Measurements from ENCODE around the gene XPR1. TPM values are rescaled to one million over a fixed set of nuclear protein-coding genes. Genes with fewer than 3 reads are reported as not detected.

Gene XPR1
- total RNA-seq, 1 experiment from 2014 or later: 19.9 TPM

DNA sequence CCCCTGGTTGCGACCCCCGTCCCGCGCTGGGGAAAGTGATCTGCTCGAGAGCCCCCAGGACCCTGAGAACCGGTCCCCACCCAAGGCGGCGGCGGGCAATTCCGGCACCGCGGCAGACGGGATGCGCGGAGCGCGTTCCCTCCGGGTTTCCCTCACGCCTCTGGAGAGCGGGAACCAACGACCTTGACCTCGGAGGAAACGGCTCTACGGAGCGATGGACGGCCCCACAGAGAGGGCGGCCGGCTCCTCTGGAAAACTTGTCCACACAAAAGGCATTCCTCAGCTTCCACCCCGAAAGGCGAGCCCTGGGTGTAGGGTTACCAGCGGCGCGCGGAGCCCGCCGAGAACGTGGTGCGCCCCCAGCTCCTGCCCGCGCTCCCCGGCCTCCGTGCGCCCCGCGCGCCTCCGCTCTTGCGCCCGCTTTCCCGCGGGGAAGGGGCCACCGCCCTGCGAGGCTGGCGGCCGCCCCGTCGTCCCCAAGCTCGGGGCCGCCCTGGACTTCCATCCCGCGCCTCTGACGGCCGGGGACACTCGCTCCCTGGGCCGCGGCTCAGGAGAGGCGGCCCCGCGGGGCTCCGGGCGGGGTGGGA, 280.5 kb downstream of the XPR1 start:
- ChIA-PET RAD21 (ENCODE audit: low non-redundant PET in 1 of 2, low total read pairs in 2 of 2, uncharacterized antibody in 2 of 2, unreplicated experiment in 2 of 2) (no interaction called here), POLR2A (no interaction called here), CTCF (no interaction called here)
- no peak for TF ChIP-seq ZFX (IDR thresholded peaks at IDR 0.05)
- TF ChIP-seq JUND (IDR thresholded peaks at IDR 0.05): no peak
- no peak for TF ChIP-seq SRF (IDR thresholded peaks at IDR 0.05; ENCODE audit: low read depth)
- H3K27me3 ChIP-seq (ENCODE audit: insufficient read depth, low read length): no peaks in the 10 kb centered on the region
- no peak overlapping the region for H2AFZ ChIP-seq (ENCODE audit: low read depth, low read length, poor library complexity, severe bottlenecking)
- DNase-seq (ENCODE audit: low read depth, low spot score): no peak
- H3K36me3 ChIP-seq (ENCODE audit: control insufficient read depth in 1 of 2, insufficient read depth in 2 of 2, low read length in 2 of 2): no peaks in the 10 kb centered on the region
- no peaks in the 10 kb centered on the region for H3K4me1 ChIP-seq (ENCODE audit: control insufficient read depth in 1 of 2, insufficient read depth in 2 of 2, low read length in 2 of 2)
- H3K4me2 ChIP-seq (ENCODE audit: low read length): no peak overlapping the region
- no TSS peak for BruUV-seq (replicated peaks)
- H3K79me2 ChIP-seq (ENCODE audit: insufficient read depth, low read length): no peaks in the 10 kb centered on the region
- H3K27ac ChIP-seq (ENCODE audit: low read depth, low read length): no peak overlapping the region
- no peaks in the 10 kb centered on the region for H4K20me1 ChIP-seq (ENCODE audit: insufficient read depth)
- H3K9me3 ChIP-seq (ENCODE audit: control insufficient read depth in 1 of 2, insufficient read depth in 1 of 2, low read depth in 1 of 2, low read length in 2 of 2): no peaks in the 10 kb centered on the region
- intact Hi-C loops (cut with micrococcal nuclease): no loop called here
- ATAC-seq: no peak
- H3K4me3 ChIP-seq (replicated peaks in 1 of 2; ENCODE audit: low read depth in 1 of 2, low read length in 2 of 2): no peak overlapping the region
- no peaks in the 10 kb centered on the region for H3K9me2 ChIP-seq (ENCODE audit: insufficient read depth)
- H3K9ac ChIP-seq (ENCODE audit: low read length): no peak overlapping the region

DNA sequence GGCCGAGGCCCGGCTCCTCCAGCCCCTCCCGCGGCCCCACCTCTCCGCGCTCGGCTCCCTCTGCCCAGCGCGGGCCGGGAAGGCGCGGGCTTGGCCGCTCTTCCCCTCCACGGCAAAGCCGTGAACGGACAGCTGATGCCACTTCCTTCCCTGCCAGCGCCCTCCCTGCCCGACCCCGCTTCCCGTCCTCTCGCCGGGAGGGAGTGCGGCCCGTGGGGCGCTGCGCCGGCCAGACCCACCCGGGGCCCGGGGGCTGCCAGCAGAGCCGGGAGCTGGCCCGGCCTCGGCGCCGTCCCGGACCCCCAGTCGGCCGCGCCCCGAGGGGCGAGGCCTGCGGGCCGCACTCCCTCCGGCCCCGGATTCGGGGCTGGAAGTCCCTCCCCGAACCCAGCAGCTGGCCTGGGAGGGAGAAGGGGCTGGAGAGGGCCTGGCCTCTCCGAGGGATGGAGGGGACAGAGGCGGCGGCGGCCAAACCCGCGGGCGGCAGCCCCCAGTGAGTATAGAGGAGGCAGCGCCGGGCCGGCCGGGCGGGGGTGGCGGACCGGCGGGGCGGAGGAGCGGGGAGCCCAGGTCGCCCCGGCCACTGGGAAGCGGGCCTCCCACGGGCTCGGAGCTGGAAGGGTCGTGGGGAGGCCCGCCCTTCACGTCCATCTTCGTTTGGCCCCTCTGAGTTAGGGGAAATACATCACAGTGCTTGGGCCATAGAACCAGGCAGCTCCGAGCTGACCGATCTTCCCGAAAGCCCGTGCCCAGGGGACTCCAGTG, 281.2 kb downstream of the XPR1 start, which contains the start of gene KIAA1614:
Gene KIAA1614 (plus strand): TSS at position 97 of the 765 bp plus-strand sequence. CDS start 347 bp downstream, at position 444.
- intact Hi-C loops (cut with micrococcal nuclease): no loop called here
- Histone ChIP-seq H3K36me3 (ENCODE audit: control insufficient read depth in 1 of 2, insufficient read depth in 2 of 2, low read length in 2 of 2) (no peaks in the 10 kb centered on the region), H3K4me1 (ENCODE audit: control insufficient read depth in 1 of 2, insufficient read depth in 2 of 2, low read length in 2 of 2) (no peaks in the 10 kb centered on the region), H3K27ac (ENCODE audit: low read depth, low read length) (no peak within 1 kb of the TSS), H3K9ac (ENCODE audit: low read length) (no peak within 1 kb of the TSS), H3K79me2 (ENCODE audit: insufficient read depth, low read length) (no peaks in the 10 kb centered on the region), H3K9me3 (ENCODE audit: control insufficient read depth in 1 of 2, insufficient read depth in 1 of 2, low read depth in 1 of 2, low read length in 2 of 2) (no peaks in the 10 kb centered on the region), H3K9me2 (ENCODE audit: insufficient read depth) (no peaks in the 10 kb centered on the region), H3K4me3 (replicated peaks in 1 of 2; ENCODE audit: low read depth in 1 of 2, low read length in 2 of 2) (no peak within 1 kb of the TSS), H4K20me1 (ENCODE audit: insufficient read depth) (no peaks in the 10 kb centered on the region), H3K4me2 (ENCODE audit: low read length) (no peak within 1 kb of the TSS), H3K27me3 (ENCODE audit: insufficient read depth, low read length) (no peaks in the 10 kb centered on the region), H2AFZ (ENCODE audit: low read depth, low read length, poor library complexity, severe bottlenecking) (no peak within 1 kb of the TSS)
- ATAC-seq: no peak
- CTCF ChIA-PET: no interaction called here
- no TSS peak for BruUV-seq (replicated peaks)
- RAD21 ChIA-PET (ENCODE audit: low non-redundant PET in 1 of 2, low total read pairs in 2 of 2, uncharacterized antibody in 2 of 2, unreplicated experiment in 2 of 2): no interaction called here
- POLR2A ChIA-PET: no interaction called here
- no peak for DNase-seq (ENCODE audit: low read depth, low spot score)
- TF ChIP-seq SP1 (IDR thresholded peaks at IDR 0.05; ENCODE audit: low read depth) (no peak), ZNF274 (IDR thresholded peaks at IDR 0.05; ENCODE audit: low read depth, low read length) (no peak), ELF1 (IDR thresholded peaks at IDR 0.05; ENCODE audit: borderline replicate concordance, low read depth) (no peak), JUND (IDR thresholded peaks at IDR 0.05) (no peak), EZH2 (IDR thresholded peaks at IDR 0.05) (no peak), RAD21 (IDR thresholded peaks at IDR 0.05; ENCODE audit: low read depth) (no peak), EZH2phosphoT487 (IDR thresholded peaks at IDR 0.05; ENCODE audit: borderline replicate concordance) (no peak), POLR2A (IDR thresholded peaks at IDR 0.05; ENCODE audit: borderline replicate concordance, extremely low read depth, insufficient read depth, insufficient read length) (no peak), CEBPB (IDR thresholded peaks at IDR 0.05; ENCODE audit: low read depth) (no peak), ZFX (IDR thresholded peaks at IDR 0.05) (no peak), TCF7L2 (IDR thresholded peaks at IDR 0.05; ENCODE audit: borderline replicate concordance, extremely low read depth, insufficient read depth, insufficient read length) (no peak)
- TF ChIP-seq, protein P1, sequence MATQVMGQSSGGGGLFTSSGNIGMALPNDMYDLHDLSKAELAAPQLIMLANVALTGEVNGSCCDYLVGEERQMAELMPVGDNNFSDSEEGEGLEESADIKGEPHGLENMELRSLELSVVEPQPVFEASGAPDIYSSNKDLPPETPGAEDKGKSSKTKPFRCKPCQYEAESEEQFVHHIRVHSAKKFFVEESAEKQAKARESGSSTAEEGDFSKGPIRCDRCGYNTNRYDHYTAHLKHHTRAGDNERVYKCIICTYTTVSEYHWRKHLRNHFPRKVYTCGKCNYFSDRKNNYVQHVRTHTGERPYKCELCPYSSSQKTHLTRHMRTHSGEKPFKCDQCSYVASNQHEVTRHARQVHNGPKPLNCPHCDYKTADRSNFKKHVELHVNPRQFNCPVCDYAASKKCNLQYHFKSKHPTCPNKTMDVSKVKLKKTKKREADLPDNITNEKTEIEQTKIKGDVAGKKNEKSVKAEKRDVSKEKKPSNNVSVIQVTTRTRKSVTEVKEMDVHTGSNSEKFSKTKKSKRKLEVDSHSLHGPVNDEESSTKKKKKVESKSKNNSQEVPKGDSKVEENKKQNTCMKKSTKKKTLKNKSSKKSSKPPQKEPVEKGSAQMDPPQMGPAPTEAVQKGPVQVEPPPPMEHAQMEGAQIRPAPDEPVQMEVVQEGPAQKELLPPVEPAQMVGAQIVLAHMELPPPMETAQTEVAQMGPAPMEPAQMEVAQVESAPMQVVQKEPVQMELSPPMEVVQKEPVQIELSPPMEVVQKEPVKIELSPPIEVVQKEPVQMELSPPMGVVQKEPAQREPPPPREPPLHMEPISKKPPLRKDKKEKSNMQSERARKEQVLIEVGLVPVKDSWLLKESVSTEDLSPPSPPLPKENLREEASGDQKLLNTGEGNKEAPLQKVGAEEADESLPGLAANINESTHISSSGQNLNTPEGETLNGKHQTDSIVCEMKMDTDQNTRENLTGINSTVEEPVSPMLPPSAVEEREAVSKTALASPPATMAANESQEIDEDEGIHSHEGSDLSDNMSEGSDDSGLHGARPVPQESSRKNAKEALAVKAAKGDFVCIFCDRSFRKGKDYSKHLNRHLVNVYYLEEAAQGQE (IDR thresholded peaks at IDR 0.05; ENCODE audit: low read depth): no peak
- TF ChIP-seq, protein P2, sequence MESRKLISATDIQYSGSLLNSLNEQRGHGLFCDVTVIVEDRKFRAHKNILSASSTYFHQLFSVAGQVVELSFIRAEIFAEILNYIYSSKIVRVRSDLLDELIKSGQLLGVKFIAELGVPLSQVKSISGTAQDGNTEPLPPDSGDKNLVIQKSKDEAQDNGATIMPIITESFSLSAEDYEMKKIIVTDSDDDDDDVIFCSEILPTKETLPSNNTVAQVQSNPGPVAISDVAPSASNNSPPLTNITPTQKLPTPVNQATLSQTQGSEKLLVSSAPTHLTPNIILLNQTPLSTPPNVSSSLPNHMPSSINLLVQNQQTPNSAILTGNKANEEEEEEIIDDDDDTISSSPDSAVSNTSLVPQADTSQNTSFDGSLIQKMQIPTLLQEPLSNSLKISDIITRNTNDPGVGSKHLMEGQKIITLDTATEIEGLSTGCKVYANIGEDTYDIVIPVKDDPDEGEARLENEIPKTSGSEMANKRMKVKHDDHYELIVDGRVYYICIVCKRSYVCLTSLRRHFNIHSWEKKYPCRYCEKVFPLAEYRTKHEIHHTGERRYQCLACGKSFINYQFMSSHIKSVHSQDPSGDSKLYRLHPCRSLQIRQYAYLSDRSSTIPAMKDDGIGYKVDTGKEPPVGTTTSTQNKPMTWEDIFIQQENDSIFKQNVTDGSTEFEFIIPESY (IDR thresholded peaks at IDR 0.05; ENCODE audit: extremely low read depth, insufficient replicate concordance, low read length): no peak
- TF ChIP-seq, protein P3, sequence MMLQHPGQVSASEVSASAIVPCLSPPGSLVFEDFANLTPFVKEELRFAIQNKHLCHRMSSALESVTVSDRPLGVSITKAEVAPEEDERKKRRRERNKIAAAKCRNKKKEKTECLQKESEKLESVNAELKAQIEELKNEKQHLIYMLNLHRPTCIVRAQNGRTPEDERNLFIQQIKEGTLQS (IDR thresholded peaks at IDR 0.05): no peak

Data from HCT116 (cell line).